SK-N-SH (cell line): ENCODE data around the gene MYL5.

Experiments used
- CHD2 ChIP-seq: fragments of 150-350 bp; IDR thresholded peaks from 2 replicates; pipeline ENCODE4 v1.6.1; 2018; ENCODE audit warnings: low read length; ENCODE audit not compliant: partially characterized antibody
- CTCF ChIP-seq: fragments of 200-600 bp; sonication (generic); IDR thresholded peaks from 2 replicates; pipeline ENCODE4 v1.6.1; 2017; ENCODE audit warnings: antibody characterized with exemption, mild to moderate bottlenecking, moderate library complexity
- REST ChIP-seq: IDR thresholded peaks from 2 replicates; pipeline ENCODE4 v1.6.1; 2012; ENCODE audit warnings: mild to moderate bottlenecking, low read depth, low read length, moderate library complexity

- TF ChIP-seq CHD2 = no peak
- TF ChIP-seq REST = no peak
- TF ChIP-seq CTCF = no peak
Observed at GRCh38 chr4:654503-654845, 19.9 kb upstream of the MYL5 start.
